MV-4-11 (cell line): ENCODE data around the gene NPW.
A peak's percentile ranks its signal among the peaks of the same experiment; 100 is the strongest.

Source experiments
- DNase-seq: peaks from one replicate; lab custom pipeline; 2025; lab: John Stamatoyannopoulos, UW

The NPW gene

GRCh38 chr16:1984347-1985225 lies 35.0 kb upstream of the NPW start:
- no peak for DNase-seq

GRCh38 chr16:1985466-1986150 lies 34.0 kb upstream of the NPW start:
- DNase-seq = no peak

GRCh38 chr16:1987198-1987597 lies 32.4 kb upstream of the NPW start:
- DNase-seq = no peak

DNA sequence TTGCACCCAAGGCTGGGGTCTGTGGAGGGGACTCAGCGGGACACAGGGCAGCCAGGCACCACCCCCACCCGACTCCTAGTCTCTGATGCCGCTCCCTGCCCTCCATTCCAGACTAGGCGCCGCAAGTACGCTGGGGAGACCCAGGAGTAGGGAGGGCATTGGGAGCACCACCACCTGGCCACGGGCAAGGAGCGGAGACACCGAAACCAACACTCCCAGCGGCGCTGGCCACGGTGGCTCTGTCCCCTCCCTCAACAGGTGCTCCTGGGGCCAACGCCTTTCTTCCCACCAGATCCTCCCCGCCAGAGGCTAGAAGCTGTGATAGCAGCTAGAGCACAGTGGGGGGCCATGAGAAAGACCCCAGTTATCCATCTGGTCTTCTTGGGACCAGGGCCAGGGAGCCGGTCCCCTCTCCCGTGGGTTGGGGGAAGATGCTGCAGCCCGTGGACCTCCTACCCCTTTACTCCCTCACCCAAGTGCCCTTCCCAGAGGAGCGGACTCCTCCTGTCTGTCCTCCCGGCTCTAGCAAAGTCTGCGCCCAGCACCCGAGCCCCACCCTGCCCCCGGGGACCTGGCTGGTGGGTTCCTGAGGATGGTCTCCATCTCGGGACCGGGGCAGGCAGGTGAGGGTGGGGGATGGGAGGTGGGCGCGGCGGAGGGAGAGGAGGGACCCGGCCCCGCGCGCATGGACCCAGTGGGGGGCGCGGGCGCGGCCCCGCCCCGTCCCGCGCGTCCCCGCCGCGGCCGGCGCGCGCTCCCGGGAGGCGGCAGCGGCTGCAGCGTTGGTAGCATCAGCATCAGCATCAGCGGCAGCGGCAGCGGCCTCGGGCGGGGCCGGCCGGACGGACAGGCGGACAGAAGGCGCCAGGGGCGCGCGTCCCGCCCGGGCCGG lies 30.1 kb upstream of the NPW start, which contains the start of gene SYNGR3:
Gene SYNGR3, plus strand, starts transcription at position 762 of the 892 bp plus-strand sequence. CDS start 133 bp downstream, outside the sequence.
- no peak for DNase-seq

GRCh38 chr16:1990101-1990350 lies 29.6 kb upstream of the NPW start:
- DNase-seq = no peak

GRCh38 chr16:1990351-1991134 lies 29.0 kb upstream of the NPW start:
- no peak for DNase-seq

- no peak for DNase-seq
Measured at GRCh38 chr16:1991135-1991551, 28.4 kb upstream of the NPW start.

DNA sequence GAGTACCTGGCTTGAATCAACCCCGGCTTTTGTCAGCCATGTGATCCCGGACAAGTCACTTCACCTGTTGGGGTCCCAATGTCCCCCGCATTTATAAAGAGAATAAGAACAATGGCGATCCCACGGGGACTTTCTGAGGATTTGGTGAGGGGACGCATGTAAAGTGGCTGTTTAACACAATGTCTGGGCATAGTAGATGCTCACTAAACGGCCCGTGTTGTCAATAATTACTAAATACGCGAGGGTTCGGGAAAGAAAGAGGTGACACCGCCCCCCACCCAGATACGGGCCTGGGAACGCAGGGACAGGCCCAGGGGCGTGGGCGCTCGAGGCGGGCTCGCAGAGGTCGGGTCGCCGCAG lies 28.0 kb upstream of the NPW start:
- no peak for DNase-seq

DNA sequence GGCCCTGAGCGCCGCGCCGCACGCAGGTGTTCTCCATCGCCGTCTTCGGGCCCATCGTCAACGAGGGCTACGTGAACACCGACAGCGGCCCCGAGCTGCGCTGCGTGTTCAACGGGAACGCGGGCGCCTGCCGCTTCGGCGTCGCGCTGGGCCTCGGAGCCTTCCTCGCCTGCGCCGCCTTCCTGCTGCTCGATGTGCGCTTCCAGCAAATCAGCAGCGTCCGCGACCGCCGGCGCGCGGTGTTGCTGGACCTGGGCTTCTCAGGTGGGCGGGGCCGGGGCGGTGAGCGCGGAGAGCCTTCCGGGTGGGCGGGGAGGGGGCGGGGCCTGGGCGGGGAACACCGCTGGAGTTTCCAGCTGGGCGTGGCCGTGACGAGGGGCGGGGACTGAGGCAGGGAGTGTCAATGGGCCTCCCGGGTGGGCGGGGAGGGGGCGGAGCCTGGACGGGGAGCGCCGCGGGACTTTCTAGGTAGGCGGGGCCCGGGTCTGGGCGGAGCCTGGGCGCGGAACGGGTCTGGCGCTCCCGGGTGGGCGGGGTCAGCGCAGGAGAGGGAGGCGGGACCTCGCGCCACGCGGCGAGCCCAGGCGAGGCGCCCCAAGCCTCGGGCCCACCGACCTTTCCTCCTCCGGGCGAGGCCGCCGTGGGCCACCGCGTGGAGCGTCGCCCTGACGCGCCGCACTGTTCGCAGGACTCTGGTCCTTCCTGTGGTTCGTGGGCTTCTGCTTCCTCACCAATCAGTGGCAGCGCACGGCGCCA lies 27.5 kb upstream of the NPW start:
- peak; percentile 82 for DNase-seq

DNA sequence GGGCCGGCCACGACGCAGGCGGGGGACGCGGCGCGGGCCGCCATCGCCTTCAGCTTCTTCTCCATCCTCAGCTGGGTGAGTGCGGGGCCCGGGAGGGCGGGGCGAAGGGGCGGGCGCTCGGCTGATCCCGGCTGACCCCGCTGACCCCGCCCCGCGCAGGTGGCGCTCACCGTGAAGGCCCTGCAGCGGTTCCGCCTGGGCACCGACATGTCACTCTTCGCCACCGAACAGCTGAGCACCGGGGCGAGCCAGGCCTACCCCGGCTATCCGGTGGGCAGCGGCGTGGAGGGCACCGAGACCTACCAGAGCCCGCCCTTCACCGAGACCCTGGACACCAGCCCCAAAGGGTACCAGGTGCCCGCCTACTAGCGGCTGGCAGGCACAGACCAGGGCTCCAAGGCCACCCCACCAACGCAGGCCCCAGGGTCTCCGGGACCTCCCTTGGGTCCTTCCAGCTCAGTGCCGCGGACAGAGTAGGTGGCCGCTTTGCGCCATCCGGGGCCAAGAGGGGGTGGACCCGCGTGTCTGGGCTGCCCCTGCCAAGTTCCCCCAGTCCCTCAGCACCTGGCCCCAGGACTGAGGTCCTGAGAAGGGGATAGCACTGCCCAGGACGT lies 26.8 kb upstream of the NPW start:
- no peak for DNase-seq

DNA sequence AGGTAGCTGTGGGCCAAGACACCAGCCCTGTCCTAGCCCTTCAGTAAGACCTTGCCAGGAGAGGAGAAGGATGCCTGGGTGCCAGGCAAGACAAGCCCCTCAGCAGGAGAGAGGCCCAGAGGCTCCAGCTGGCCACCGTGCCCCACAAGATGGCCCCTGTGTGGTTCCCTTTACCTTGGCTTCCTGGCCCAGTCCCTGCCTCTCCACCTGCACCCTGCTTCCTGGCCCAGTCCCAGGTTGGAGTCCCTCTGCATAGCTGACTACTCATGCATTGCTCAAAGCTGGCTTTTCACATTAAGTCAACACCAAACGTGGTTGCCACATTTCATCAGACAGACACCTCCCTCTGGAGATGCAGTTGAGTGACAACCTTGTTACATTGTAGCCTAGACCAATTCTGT lies 25.9 kb upstream of the NPW start:
- no peak for DNase-seq

GRCh38 chr16:1997494-1998359 lies 21.9 kb upstream of the NPW start:
- DNase-seq = no peak

DNA sequence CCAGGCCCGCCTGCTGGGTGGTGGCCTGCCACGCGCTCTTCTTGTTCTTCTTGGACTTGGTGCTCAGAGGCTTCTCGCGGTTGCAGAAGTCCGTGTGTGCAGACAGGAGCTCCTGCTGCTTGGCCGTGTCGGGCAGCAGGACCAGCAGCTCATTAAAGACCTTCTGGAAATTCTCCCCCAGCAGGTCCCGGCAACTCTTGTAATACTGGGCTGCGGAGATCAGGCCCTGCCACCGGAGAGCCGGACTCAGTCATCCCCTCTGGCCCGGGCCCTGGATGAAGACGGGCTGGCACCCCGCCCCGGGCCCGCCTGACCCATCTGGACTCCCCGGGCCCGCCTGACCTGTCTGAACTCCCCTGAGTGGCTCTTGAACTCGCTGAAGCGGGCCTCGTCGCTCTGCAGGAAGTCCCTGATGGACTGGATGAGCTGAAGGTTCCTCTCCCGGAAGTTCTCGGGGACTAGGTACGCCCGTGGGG lies 21.2 kb upstream of the NPW start:
- DNase-seq = no peak

- DNase-seq = no peak
Measured at GRCh38 chr16:1998852-1999801, 20.5 kb upstream of the NPW start.

DNA sequence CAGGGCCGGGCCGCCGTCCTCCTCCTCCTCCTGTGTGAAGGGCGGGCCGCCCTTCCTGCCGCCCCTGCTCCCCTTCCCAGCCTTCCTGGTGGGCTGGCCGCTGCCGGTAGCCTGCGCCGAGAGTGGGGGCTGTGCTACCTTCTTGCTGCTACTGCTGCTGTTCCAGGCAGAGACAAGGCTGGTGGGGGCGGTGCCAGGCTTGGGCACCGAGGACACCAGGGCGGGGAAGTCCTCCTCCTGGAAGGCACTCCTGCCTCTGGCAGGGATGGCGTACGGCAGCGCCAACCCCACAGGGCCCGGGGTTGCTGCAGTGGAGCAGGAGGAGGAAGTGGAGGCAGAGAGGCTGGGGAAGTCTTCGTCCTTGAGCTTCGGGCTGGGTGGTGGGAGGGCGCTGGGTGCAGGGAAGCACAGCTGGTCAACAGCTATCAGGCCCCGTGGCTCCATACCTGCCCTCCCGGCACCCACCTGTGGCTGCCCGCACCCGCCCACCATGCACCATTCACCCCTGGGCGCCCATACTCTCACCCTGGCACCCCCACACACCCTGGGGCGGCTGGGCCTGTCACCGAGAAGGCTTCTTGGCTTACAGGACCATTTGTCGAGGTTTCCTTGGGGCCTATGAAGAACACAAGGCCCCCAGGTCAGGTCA lies 19.6 kb upstream of the NPW start:
- DNase-seq = no peak

- DNase-seq = no peak
Measured at GRCh38 chr16:2001035-2001434, 18.6 kb upstream of the NPW start.

GRCh38 chr16:2001456-2002355 lies 17.9 kb upstream of the NPW start:
- no peak for DNase-seq
